ENCODE data around the gene TCF25.

TCF25 gene

DNA sequence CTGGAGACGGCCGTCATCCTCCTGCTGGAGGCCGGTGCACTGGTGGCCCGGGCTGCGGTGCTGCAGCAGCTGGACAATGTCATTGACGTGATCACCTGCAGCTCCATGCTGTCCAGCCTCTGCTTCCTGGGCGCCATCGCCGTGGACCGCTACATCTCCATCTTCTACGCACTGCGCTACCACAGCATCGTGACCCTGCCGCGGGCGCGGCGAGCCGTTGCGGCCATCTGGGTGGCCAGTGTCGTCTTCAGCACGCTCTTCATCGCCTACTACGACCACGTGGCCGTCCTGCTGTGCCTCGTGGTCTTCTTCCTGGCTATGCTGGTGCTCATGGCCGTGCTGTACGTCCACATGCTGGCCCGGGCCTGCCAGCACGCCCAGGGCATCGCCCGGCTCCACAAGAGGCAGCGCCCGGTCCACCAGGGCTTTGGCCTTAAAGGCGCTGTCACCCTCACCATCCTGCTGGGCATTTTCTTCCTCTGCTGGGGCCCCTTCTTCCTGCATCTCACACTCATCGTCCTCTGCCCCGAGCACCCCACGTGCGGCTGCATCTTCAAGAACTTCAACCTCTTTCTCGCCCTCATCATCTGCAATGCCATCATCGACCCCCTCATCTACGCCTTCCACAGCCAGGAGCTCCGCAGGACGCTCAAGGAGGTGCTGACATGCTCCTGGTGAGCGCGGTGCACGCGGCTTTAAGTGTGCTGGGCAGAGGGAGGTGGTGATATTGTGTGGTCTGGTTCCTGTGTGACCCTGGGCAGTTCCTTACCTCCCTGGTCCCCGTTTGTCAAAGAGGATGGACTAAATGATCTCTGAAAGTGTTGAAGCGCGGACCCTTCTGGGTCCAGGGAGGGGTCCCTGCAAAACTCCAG, 46.4 kb downstream of the TCF25 start:
- H3K27me3 ChIP-seq (ENCODE audit: control insufficient read depth in 5 of 5, insufficient read depth in 4 of 5, low read length in 5 of 5) = peaks cover 29 to 61% (median 45%) of the 10 kb centered on the region in 5 donors
- H3K27ac ChIP-seq (ENCODE audit: low read depth, low read length) = no peak overlapping the region
- peaks cover 0 to 52% (median 38%) of the 10 kb centered on the region in 5 donors for H3K4me1 ChIP-seq (ENCODE audit: control insufficient read depth in 5 of 5, insufficient read depth in 5 of 5, low read length in 5 of 5)
- no peak overlapping the region for H3K4me3 ChIP-seq (ENCODE audit: low read depth in 1 of 5, low read length in 5 of 5)
- no peaks in the 10 kb centered on the region for H3K36me3 ChIP-seq (ENCODE audit: control insufficient read depth in 5 of 5, insufficient read depth in 5 of 5, low read length in 5 of 5)
- H3K9me3 ChIP-seq (ENCODE audit: control insufficient read depth in 5 of 5, low read length in 5 of 5) = peaks cover 0 to 3% (median 0%) of the 10 kb centered on the region in 5 donors
- H3K9ac ChIP-seq (ENCODE audit: low read length in 5 of 5) = no peak overlapping the region

GRCh38 chr16:89920723-89921122, 47.3 kb downstream of the TCF25 start:
- Histone ChIP-seq H3K4me1 (ENCODE audit: control insufficient read depth in 5 of 5, insufficient read depth in 5 of 5, low read length in 5 of 5) (peaks cover 0 to 58% (median 41%) of the 10 kb centered on the region in 5 donors), H3K27ac (ENCODE audit: low read depth, low read length) (no peak overlapping the region)

GRCh38 chr16:89921131-89921701, 47.8 kb downstream of the TCF25 start:
- Histone ChIP-seq H3K4me3 (ENCODE audit: low read depth in 1 of 5, low read length in 5 of 5) (peak overlapping the region in 1 of 5 donors; percentile 28), H3K27me3 (ENCODE audit: control insufficient read depth in 5 of 5, insufficient read depth in 4 of 5, low read length in 5 of 5) (peaks cover 29 to 68% (median 47%) of the 10 kb centered on the region in 5 donors), H3K27ac (ENCODE audit: low read depth, low read length) (no peak overlapping the region), H3K9me3 (ENCODE audit: control insufficient read depth in 5 of 5, low read length in 5 of 5) (peaks cover 0 to 3% (median 0%) of the 10 kb centered on the region in 5 donors), H3K36me3 (ENCODE audit: control insufficient read depth in 5 of 5, insufficient read depth in 5 of 5, low read length in 5 of 5) (no peaks in the 10 kb centered on the region), H3K4me1 (ENCODE audit: control insufficient read depth in 5 of 5, insufficient read depth in 5 of 5, low read length in 5 of 5) (peaks cover 0 to 63% (median 44%) of the 10 kb centered on the region in 5 donors), H3K9ac (ENCODE audit: low read length in 5 of 5) (no peak overlapping the region)

More at GRCh38 chr16:89920723-89921122, 47.3 kb downstream of the TCF25 start:
- peaks cover 29 to 68% (median 47%) of the 10 kb centered on the region in 5 donors for H3K27me3 ChIP-seq (ENCODE audit: control insufficient read depth in 5 of 5, insufficient read depth in 4 of 5, low read length in 5 of 5)
- no peaks in the 10 kb centered on the region for H3K36me3 ChIP-seq (ENCODE audit: control insufficient read depth in 5 of 5, insufficient read depth in 5 of 5, low read length in 5 of 5)
- no peak overlapping the region for H3K4me3 ChIP-seq (ENCODE audit: low read depth in 1 of 5, low read length in 5 of 5)
- no peak overlapping the region for H3K9ac ChIP-seq (ENCODE audit: low read length in 5 of 5)
- peaks cover 0 to 3% (median 0%) of the 10 kb centered on the region in 5 donors for H3K9me3 ChIP-seq (ENCODE audit: control insufficient read depth in 5 of 5, low read length in 5 of 5)

DNA sequence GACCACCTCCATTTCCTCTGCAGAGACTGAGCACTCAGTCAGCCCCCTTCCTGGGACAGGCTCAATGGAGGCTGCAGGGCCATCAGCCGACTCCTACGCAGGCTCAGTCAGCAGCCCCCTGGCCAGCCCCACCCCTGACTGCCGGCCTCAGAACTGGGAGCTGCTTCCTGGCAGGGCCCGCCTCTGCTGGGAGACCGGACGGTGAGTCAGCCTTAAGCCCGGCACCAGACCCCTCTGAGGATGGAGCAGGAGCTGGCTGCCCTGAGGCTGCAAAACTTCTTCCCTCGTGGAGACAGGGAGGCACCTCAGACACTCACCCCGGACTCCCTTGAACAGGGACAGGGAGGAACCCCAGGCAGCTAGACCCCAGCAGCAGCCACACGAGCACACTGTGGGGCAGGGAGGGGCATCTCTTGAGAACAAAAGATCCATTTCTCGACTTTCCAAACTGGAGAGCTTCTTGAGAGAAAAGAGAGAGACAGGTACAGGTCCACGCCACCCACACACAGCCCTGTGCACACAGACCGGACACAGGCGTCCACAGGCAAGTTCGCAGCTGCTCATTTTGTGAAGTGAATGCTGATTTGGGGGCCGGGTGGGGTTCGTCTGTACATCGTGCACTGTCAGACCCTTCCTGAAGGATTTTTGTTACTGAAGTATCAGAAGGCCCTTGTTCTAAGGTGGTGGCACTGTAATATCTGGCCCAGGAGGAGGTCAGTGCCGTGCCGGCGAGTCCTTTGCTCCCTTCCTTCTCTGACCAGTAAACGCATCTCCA, 48.5 kb downstream of the TCF25 start:
- Histone ChIP-seq H3K36me3 (ENCODE audit: control insufficient read depth in 5 of 5, insufficient read depth in 5 of 5, low read length in 5 of 5) (no peaks in the 10 kb centered on the region), H3K4me3 (ENCODE audit: low read depth in 1 of 5, low read length in 5 of 5) (peak overlapping the region in 3 of 5 donors; percentile 39 to 61 (median 55)), H3K27ac (ENCODE audit: low read depth, low read length) (no peak overlapping the region), H3K9me3 (ENCODE audit: control insufficient read depth in 5 of 5, low read length in 5 of 5) (peaks cover 0 to 3% (median 0%) of the 10 kb centered on the region in 5 donors), H3K4me1 (ENCODE audit: control insufficient read depth in 5 of 5, insufficient read depth in 5 of 5, low read length in 5 of 5) (peaks cover 0 to 67% (median 48%) of the 10 kb centered on the region in 5 donors), H3K27me3 (ENCODE audit: control insufficient read depth in 5 of 5, insufficient read depth in 4 of 5, low read length in 5 of 5) (peaks cover 29 to 68% (median 47%) of the 10 kb centered on the region in 5 donors), H3K9ac (ENCODE audit: low read length in 5 of 5) (peak overlapping the region in 1 of 5 donors; percentile 35)

- H3K36me3 ChIP-seq (ENCODE audit: control insufficient read depth in 5 of 5, insufficient read depth in 5 of 5, low read length in 5 of 5) = no peaks in the 10 kb centered on the region
- H3K9me3 ChIP-seq (ENCODE audit: control insufficient read depth in 5 of 5, low read length in 5 of 5) = peaks cover 0 to 3% (median 0%) of the 10 kb centered on the region in 5 donors
- peak overlapping the region in 1 of 5 donors; percentile 30 for H3K9ac ChIP-seq (ENCODE audit: low read length in 5 of 5)
- H3K27me3 ChIP-seq (ENCODE audit: control insufficient read depth in 5 of 5, insufficient read depth in 4 of 5, low read length in 5 of 5) = peaks cover 29 to 68% (median 47%) of the 10 kb centered on the region in 5 donors
- H3K27ac ChIP-seq (ENCODE audit: low read depth, low read length) = no peak overlapping the region
- peak overlapping the region in 4 of 5 donors; percentile 39 to 61 (median 48) for H3K4me3 ChIP-seq (ENCODE audit: low read depth in 1 of 5, low read length in 5 of 5)
- peaks cover 0 to 66% (median 47%) of the 10 kb centered on the region in 5 donors for H3K4me1 ChIP-seq (ENCODE audit: control insufficient read depth in 5 of 5, insufficient read depth in 5 of 5, low read length in 5 of 5)
These were observed 49.1 kb downstream of the TCF25 start for GRCh38 chr16:89922477-89922883.

DNA sequence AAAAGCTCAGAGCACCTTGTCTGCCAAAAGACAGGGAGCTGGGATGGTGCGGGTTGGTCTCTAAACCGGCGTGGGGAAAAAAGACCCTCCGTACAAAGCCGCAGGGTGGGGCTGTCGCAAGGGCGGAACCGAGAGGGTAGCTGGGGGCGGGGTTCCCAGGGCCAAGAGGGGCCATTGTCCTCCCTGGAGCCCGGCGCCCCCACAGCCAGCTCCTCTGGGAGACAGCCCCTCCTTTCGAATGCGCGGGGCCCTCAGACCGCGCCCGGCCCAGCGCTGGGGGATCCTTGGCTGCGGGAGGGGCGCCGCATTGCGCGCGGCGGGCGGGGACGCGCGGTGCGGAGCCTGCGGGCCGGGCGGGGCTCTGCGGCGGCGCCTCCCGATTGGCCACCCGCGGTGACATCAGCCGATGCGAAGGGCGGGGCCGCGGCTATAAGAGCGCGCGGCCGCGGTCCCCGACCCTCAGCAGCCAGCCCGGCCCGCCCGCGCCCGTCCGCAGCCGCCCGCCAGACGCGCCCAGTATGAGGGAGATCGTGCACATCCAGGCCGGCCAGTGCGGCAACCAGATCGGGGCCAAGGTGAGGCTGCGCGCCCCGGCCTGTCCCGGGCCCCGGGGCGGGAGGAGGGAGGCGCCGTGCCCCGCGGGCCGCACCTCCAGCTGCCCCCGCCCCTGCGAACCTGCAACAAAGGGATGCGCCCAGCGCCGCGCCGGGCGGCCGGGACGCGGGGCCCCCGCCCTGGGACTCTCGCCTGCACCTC, 49.7 kb downstream of the TCF25 start, which contains the start of gene TUBB3:
Gene TUBB3, plus strand, starts transcription at position 459 of the 756 bp plus-strand sequence. Its CDS starts 60 bp downstream, at position 519.
- Histone ChIP-seq H3K27me3 (ENCODE audit: control insufficient read depth in 5 of 5, insufficient read depth in 4 of 5, low read length in 5 of 5) (peaks cover 29 to 69% (median 49%) of the 10 kb centered on the region in 5 donors), H3K4me3 (ENCODE audit: low read depth in 1 of 5, low read length in 5 of 5) (peak within 1 kb of the TSS in 4 of 5 donors; percentile 39 to 61 (median 48)), H3K36me3 (ENCODE audit: control insufficient read depth in 5 of 5, insufficient read depth in 5 of 5, low read length in 5 of 5) (no peaks in the 10 kb centered on the region), H3K9ac (ENCODE audit: low read length in 5 of 5) (peak within 1 kb of the TSS in 2 of 5 donors; percentile 30 to 35), H3K27ac (ENCODE audit: low read depth, low read length) (no peak within 1 kb of the TSS), H3K4me1 (ENCODE audit: control insufficient read depth in 5 of 5, insufficient read depth in 5 of 5, low read length in 5 of 5) (peaks cover 0 to 60% (median 41%) of the 10 kb centered on the region in 5 donors), H3K9me3 (ENCODE audit: control insufficient read depth in 5 of 5, low read length in 5 of 5) (peaks cover 0 to 3% (median 0%) of the 10 kb centered on the region in 5 donors)

DNA sequence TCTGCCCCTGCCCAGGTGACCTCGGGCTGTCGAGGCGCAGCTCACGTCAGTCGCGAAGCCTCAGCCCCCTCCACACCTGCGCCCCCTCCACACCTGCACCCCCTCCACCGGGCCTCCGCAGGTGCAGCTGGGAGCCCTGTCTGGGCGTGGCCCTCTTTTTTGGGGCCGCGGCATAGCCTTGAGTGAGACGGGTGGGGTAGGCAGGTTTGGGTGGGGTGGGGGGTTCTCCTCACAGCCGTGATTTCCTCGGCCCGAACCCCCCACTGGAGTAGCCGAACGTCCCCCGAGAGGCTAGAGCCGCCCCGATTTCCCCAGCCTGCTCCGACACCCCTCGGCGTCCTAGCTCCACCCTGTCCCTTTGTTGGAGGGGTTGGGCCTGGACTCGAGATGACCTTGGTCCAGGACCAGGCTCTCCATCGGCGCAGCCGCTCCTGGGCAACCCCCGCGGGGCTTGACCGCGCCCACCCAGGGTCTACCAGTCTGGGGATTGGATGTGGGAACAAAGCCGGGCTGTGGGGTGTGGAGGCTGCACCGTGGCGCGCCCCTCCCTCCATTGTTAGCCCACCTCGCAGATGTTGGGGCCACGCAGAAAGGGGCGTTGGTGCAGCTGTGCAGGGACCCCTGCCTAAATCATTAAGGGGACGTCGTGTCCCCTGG, 50.4 kb downstream of the TCF25 start:
- Histone ChIP-seq H3K36me3 (ENCODE audit: control insufficient read depth in 5 of 5, insufficient read depth in 5 of 5, low read length in 5 of 5) (no peaks in the 10 kb centered on the region), H3K9ac (ENCODE audit: low read length in 5 of 5) (no peak overlapping the region), H3K4me1 (ENCODE audit: control insufficient read depth in 5 of 5, insufficient read depth in 5 of 5, low read length in 5 of 5) (peaks cover 0 to 53% (median 34%) of the 10 kb centered on the region in 5 donors), H3K27me3 (ENCODE audit: control insufficient read depth in 5 of 5, insufficient read depth in 4 of 5, low read length in 5 of 5) (peaks cover 23 to 62% (median 49%) of the 10 kb centered on the region in 5 donors), H3K27ac (ENCODE audit: low read depth, low read length) (no peak overlapping the region), H3K9me3 (ENCODE audit: control insufficient read depth in 5 of 5, low read length in 5 of 5) (peaks cover 0 to 3% (median 0%) of the 10 kb centered on the region in 5 donors), H3K4me3 (ENCODE audit: low read depth in 1 of 5, low read length in 5 of 5) (peak overlapping the region in 3 of 5 donors; percentile 18 to 61 (median 41))

DNA sequence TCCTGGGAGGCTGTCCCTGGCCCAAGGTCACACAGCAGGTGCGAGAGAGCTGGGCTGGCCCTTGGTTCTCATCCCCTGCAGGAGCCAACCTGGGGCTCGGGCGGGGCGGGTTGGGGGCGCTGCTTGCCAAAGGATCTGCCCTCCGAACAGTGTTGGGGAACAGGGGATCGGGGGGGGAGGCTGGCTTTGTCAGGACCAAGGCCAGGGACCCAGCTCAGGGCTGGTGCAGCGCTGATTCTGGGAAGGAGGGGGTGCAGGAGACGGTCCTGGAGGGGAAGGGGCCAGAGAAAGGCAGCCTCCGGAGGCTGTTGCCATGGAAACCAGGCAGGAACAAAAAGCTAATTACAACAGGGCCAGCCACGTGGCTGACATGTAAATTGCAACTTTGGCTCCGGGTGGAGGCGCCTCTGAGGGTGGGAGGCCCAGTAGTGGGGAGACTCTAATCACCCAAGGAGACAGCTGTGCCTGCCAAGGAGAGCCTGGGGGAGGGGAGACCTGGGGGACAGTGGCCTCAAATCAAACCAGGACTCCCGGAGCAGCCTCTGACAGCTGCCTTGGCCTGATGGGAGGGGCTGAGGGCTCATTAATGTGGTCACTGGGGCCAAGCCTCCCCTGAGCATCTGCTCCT, 51.0 kb downstream of the TCF25 start:
- peaks cover 0 to 3% (median 0%) of the 10 kb centered on the region in 5 donors for H3K9me3 ChIP-seq (ENCODE audit: control insufficient read depth in 5 of 5, low read length in 5 of 5)
- H3K27ac ChIP-seq (ENCODE audit: low read depth, low read length) = no peak overlapping the region
- no peak overlapping the region for H3K4me3 ChIP-seq (ENCODE audit: low read depth in 1 of 5, low read length in 5 of 5)
- peaks cover 0 to 50% (median 32%) of the 10 kb centered on the region in 5 donors for H3K4me1 ChIP-seq (ENCODE audit: control insufficient read depth in 5 of 5, insufficient read depth in 5 of 5, low read length in 5 of 5)
- no peaks in the 10 kb centered on the region for H3K36me3 ChIP-seq (ENCODE audit: control insufficient read depth in 5 of 5, insufficient read depth in 5 of 5, low read length in 5 of 5)
- peaks cover 17 to 56% (median 43%) of the 10 kb centered on the region in 5 donors for H3K27me3 ChIP-seq (ENCODE audit: control insufficient read depth in 5 of 5, insufficient read depth in 4 of 5, low read length in 5 of 5)
- no peak overlapping the region for H3K9ac ChIP-seq (ENCODE audit: low read length in 5 of 5)

Measured in subcutaneous abdominal adipose tissue (tissue), 5 donors.